ENCODE measurements around the gene UBAC2. TPM values are rescaled to one million over a fixed set of nuclear protein-coding genes. Genes with fewer than 3 reads are reported as not detected.
A peak's percentile ranks its signal among the peaks of the same experiment; 100 is the strongest.

The UBAC2 gene
- total RNA-seq, 1 donor from 2014 or later, result 59.8 TPM

DNA sequence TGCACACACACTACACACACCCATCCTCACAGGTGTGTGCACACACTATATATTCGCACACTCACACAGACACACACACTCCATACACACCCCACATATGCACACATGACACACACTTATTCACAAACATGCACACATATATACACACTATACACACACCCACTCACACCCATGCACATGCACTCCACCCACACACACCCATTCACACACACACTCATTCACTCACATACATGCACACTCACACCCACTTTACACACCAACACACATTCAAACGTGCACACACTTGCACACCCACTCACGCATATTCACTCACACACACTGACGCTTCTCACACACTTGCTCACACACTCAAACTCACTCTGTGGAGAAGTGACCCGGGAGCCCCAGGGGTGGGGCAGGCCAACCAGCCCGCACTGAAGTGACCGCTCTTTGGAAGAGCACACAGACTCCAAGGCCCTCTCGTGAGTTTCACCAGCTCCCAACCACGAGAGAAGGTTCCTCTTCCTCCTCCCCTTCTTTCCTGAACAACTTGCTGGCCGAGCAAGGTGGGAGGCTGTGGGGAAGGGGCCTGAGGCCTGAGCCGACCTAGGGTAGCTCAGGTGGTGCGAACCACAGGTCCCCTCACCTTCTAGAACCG lies 214.5 kb downstream of the UBAC2 start:
- Mint-ChIP-seq H3K36me3 (ENCODE audit: low read depth) (no peaks in the 10 kb centered on the region), H3K4me1 (peaks cover 22% of the 10 kb centered on the region), H3K9me3 (no peaks in the 10 kb centered on the region), H3K27ac (ENCODE audit: unreplicated experiment) (no peak overlapping the region), H3K27me3 (ENCODE audit: low read depth) (peaks cover 37% of the 10 kb centered on the region), H3K4me3 (no peak overlapping the region)
- TF ChIP-seq, protein P1, sequence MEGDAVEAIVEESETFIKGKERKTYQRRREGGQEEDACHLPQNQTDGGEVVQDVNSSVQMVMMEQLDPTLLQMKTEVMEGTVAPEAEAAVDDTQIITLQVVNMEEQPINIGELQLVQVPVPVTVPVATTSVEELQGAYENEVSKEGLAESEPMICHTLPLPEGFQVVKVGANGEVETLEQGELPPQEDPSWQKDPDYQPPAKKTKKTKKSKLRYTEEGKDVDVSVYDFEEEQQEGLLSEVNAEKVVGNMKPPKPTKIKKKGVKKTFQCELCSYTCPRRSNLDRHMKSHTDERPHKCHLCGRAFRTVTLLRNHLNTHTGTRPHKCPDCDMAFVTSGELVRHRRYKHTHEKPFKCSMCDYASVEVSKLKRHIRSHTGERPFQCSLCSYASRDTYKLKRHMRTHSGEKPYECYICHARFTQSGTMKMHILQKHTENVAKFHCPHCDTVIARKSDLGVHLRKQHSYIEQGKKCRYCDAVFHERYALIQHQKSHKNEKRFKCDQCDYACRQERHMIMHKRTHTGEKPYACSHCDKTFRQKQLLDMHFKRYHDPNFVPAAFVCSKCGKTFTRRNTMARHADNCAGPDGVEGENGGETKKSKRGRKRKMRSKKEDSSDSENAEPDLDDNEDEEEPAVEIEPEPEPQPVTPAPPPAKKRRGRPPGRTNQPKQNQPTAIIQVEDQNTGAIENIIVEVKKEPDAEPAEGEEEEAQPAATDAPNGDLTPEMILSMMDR (conservative IDR thresholded peaks at IDR 0.05), result no peak
- no peak for DNase-seq (ENCODE audit: low read depth, low spot score)

GRCh38 chr13:99415851-99416331 lies 215.2 kb downstream of the UBAC2 start:
- DNase-seq (ENCODE audit: low read depth, low spot score), result no peak
- Mint-ChIP-seq H3K27ac (ENCODE audit: unreplicated experiment) (no peak overlapping the region), H3K9me3 (no peaks in the 10 kb centered on the region), H3K4me3 (no peak overlapping the region), H3K27me3 (ENCODE audit: low read depth) (peaks cover 43% of the 10 kb centered on the region), H3K36me3 (ENCODE audit: low read depth) (no peaks in the 10 kb centered on the region), H3K4me1 (peaks cover 21% of the 10 kb centered on the region)
- TF ChIP-seq, protein P1 (conservative IDR thresholded peaks at IDR 0.05), result no peak

GRCh38 chr13:99416411-99417121 lies 215.9 kb downstream of the UBAC2 start:
- no peak overlapping the region for H3K4me3 Mint-ChIP-seq

DNA sequence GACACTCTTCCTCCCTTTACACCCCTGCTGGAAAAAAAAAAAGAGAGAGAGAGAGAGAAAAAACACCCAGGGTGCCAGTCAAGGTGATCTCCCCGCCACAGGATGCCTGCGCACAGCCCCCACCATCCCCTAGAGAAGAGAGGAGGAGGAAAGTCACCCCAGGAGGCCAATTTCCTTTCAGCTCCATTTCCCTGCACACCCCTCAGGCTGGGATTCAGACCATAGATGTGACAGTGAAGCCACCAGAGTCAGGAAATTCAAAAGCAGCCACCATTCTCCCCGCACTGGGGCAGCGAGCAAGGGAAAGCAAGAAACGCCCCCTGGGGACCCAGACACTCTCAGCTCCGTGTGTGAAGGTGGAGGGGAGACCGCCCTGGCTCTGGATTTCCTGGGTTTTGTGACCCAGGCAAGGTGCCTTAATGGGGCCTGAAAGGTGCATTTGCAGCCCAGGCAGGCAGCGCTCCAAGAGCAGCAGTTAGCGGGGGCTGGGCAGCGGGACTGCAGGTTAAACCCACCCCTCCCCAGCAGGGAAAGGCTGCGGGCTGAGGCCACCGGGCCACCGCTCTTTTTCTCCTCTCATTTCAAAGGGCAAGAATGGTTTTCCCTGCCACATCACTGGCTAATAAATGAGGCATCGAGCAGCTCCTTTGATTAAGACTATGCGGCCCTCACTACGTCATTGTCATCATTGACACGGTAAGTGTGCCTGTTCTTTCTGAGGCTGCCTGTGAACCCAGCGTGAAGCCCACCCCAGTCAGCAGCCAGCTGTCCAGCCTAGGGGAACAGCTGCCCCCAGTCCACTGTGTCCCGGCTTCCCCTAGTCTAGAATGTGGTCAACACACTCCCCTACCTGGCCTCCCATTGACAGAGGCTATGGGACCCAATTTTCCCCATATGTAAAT lies 216.8 kb downstream of the UBAC2 start:
- H3K36me3 Mint-ChIP-seq (ENCODE audit: low read depth), result no peaks in the 10 kb centered on the region
- no peak for DNase-seq (ENCODE audit: low read depth, low spot score)
- TF ChIP-seq, protein P1 (conservative IDR thresholded peaks at IDR 0.05), result no peak
- peaks cover 52% of the 10 kb centered on the region for H3K27me3 Mint-ChIP-seq (ENCODE audit: low read depth)
- peak overlapping the region; percentile 43 for H3K27ac Mint-ChIP-seq (ENCODE audit: unreplicated experiment)
- H3K9me3 Mint-ChIP-seq, result no peaks in the 10 kb centered on the region
- peak overlapping the region; percentile 35 for H3K4me3 Mint-ChIP-seq
- peaks cover 18% of the 10 kb centered on the region for H3K4me1 Mint-ChIP-seq

More at GRCh38 chr13:99416411-99417121, 215.9 kb downstream of the UBAC2 start:
- DNase-seq (ENCODE audit: low read depth, low spot score), result no peak
- peaks cover 18% of the 10 kb centered on the region for H3K4me1 Mint-ChIP-seq
- TF ChIP-seq, protein P1 (conservative IDR thresholded peaks at IDR 0.05), result no peak
- H3K36me3 Mint-ChIP-seq (ENCODE audit: low read depth), result no peaks in the 10 kb centered on the region
- peaks cover 46% of the 10 kb centered on the region for H3K27me3 Mint-ChIP-seq (ENCODE audit: low read depth)
- no peak overlapping the region for H3K27ac Mint-ChIP-seq (ENCODE audit: unreplicated experiment)
- no peaks in the 10 kb centered on the region for H3K9me3 Mint-ChIP-seq

DNA sequence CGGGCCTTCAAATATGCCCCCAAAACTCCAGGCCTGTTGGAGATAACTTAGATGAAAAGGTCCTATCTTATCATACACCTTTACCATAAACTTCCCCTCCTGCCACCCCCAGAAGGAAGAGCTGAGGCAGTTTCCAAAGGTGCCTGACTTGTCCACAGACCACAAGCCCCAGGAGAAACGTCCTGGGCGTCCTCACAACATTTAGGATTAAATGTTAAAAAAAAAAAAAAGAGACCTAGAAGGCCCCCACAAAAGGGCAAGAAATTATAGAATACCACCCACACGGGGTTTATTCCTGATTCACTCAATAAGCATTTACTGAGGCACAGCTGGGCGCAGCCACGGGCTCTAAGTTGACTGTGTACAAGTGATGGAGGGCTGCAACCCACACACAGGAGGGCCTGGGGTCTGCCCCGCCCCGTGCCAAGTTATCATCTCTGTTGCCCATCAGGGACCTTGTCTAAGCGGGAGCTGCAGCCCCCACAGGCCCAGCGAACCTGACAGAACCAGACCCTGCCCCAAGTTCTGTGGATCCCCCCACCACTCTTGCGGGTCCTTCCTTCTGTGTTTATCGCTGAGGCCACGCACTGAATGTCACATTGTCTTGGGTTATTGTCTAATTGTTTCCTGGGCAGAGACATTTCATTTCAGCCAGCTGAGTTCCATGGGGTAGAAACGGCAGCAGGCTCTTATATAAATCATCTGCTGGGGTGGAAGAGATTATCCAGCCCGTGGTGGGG lies 217.6 kb downstream of the UBAC2 start:
- Mint-ChIP-seq H3K27me3 (ENCODE audit: low read depth) (peaks cover 54% of the 10 kb centered on the region), H3K9me3 (no peaks in the 10 kb centered on the region), H3K36me3 (ENCODE audit: low read depth) (no peaks in the 10 kb centered on the region), H3K4me1 (peaks cover 18% of the 10 kb centered on the region), H3K27ac (ENCODE audit: unreplicated experiment) (peak overlapping the region; percentile 43), H3K4me3 (no peak overlapping the region)
- DNase-seq (ENCODE audit: low read depth, low spot score), result no peak
- TF ChIP-seq, protein P1 (conservative IDR thresholded peaks at IDR 0.05), result no peak

Data from neural crest cell (in vitro differentiated cells).